HG03571 (cell line): ENCODE measurements around the gene CIP2A.

Experiments
- ATAC-seq: cut with Tn5 transposase; IDR thresholded peaks from one replicate; pipeline ENCODE4 v1.9.1; 2021; ENCODE audit not compliant: unreplicated experiment

The CIP2A gene

GRCh38 chr3:108511490-108511889, 77.7 kb downstream of the CIP2A start:
- ATAC-seq = no peak

GRCh38 chr3:108511055-108511454, 78.2 kb downstream of the CIP2A start:
- ATAC-seq = no peak

GRCh38 chr3:108510496-108510895, 78.7 kb downstream of the CIP2A start, which contains the start of gene MYH15:
MYH15 (minus strand) TSS chr3:108510596; CDS start chr3:108510530, 66 bp downstream.
- no peak for ATAC-seq

GRCh38 chr3:108509871-108510270, 79.4 kb downstream of the CIP2A start:
- ATAC-seq = no peak

GRCh38 chr3:108509263-108509662, 80.0 kb downstream of the CIP2A start:
- no peak for ATAC-seq

GRCh38 chr3:108507902-108508301, 81.3 kb downstream of the CIP2A start:
- no peak for ATAC-seq

- ATAC-seq = no peak
Measured at GRCh38 chr3:108505811-108506210, 83.4 kb downstream of the CIP2A start.

GRCh38 chr3:108503722-108504121, 85.5 kb downstream of the CIP2A start:
- no peak for ATAC-seq

GRCh38 chr3:108501535-108501934, 87.7 kb downstream of the CIP2A start:
- no peak for ATAC-seq

GRCh38 chr3:108500728-108501127, 88.5 kb downstream of the CIP2A start:
- ATAC-seq = no peak
